Pericardium fibroblast (primary cell): ENCODE data around the gene MUL1. TPM values are rescaled to one million over a fixed set of nuclear protein-coding genes. Genes with fewer than 3 reads are reported as not detected.

Source experiments
- total RNA-seq: library from RNA; depleted of rRNA; stranded (reverse); fragments of >200 nt; gene quantifications from 2 replicates; pipeline ENCODE4 v1.2.3, GENCODE V29; 2015

MUL1 gene
- 23.1 and 33.5 TPM in 2 replicates for total RNA-seq

GRCh38 chr1:20507564-20508410 lies at the start of gene MUL1:
TSS of gene MUL1 (minus strand) at chr1:20508151. CDS start at chr1:20508024, 127 bp downstream.

GRCh38 chr1:20551945-20552727 lies 44.2 kb upstream of the MUL1 start, which contains the start of gene FAM43B:
TSS of gene FAM43B (plus strand) at chr1:20552573. CDS start at chr1:20552974, 401 bp downstream.

DNA sequence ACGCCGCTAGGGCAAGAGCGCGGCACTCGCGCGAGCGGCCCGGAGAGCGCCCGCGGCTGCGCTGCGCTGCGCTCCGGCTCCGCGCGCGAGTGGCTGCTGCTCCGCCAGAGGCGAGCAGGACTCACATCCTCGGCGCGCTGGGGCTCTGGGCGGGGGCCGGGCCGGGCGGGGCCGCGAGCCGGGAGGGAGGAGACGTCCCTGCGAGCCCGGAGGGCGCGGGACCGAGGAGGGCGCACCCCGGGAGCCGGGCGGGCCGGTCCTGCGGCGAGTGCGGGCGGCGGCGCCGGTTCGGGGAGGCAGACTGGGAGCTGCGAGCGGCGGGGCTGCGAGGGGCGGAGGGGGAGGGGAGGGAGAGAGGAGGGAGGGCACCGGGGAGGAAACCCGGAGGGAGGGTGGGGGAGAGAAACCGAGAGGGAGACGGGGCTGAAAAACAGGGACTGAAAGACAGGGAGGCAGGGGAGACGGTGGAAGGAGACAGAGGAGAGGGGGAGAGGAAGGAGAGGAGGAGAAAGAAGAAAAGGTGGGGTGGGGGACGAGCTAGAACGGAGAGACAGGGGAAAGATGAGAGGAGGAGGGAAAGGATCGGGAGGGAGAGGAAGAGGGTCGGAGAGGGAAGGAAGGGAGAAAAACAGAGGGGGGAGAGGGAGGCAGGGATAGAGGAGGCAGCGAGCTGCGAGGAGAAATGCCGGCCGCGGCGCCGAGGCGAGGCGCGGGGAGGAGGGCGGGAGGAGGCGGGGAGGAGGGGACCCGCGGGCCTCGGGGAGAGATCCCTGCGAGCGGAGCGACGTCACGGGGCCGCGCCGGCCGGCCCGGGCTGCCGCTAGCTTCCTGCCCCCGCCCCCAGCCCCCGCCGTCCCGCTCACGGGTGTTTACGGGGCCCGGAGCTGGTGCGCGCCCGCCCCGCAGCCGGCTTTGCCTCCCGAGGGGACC lies 22.2 kb downstream of the MUL1 start, which contains the start of gene CAMK2N1:
Gene CAMK2N1, minus strand, starts transcription at position 684 of the 930 bp plus-strand sequence. CDS start 831 bp downstream, outside the sequence.

Other genes starting within 250 kb of the MUL1 start
- not detected in 2 replicates for gene VWA5B1, start 217.3 kb downstream of the MUL1 start, total RNA-seq
- 5.1 and 6.9 TPM in 2 replicates for gene CAMK2N1, start 21.9 kb downstream of the MUL1 start, total RNA-seq
- 0.12 and 0.77 TPM in 2 replicates for gene FAM43B, start 44.4 kb upstream of the MUL1 start, total RNA-seq
- gene CDA, start 80.9 kb upstream of the MUL1 start, total RNA-seq: 1.5 and 2.2 TPM in 2 replicates
- gene PINK1, start 125.3 kb upstream of the MUL1 start, total RNA-seq: 67.8 and 68.7 TPM in 2 replicates
- gene DDOST, start 153.2 kb upstream of the MUL1 start, total RNA-seq: 275 and 357 TPM in 2 replicates
- gene KIF17, start 209.9 kb upstream of the MUL1 start, total RNA-seq: 0.35 and 0.60 TPM in 2 replicates
- gene SH2D5, start 224.6 kb upstream of the MUL1 start, total RNA-seq: 0.26 and 0.58 TPM in 2 replicates